Left lobe of liver (tissue), 2 donors: ENCODE results near the gene SORCS2. TPM values are rescaled to one million over a fixed set of nuclear protein-coding genes. Genes with fewer than 3 reads are reported as not detected.
A peak's percentile ranks its signal among the peaks of the same experiment; 100 is the strongest.

ENCODE experiments used
- ATAC-seq: fragments of 200-7000 bp; cut with Tn5 transposase; one replicate; pipeline ENCODE4 v1.9.1; 2020; ENCODE audit warnings: mild to moderate bottlenecking, moderate library complexity
- DNase-seq: peaks from one replicate; pipeline ENCODE4 v3.0.0-alpha.2; 2020; ENCODE audit warnings: low spot score
- total RNA-seq: library from RNA; stranded (reverse); gene quantifications from one replicate; pipeline ENCODE4 v1.2.1, GENCODE V29; 2021
- donor health status: DM: no; HTN: no; CAD: no; lungs with moderate emphysema.
- donor health status: DM: no; HTN: yes; CAD: no.

SORCS2 gene
- total RNA-seq, 1 donor from 2014 or later, result 0.35 TPM

GRCh38 chr4:7631288-7632014 lies 439.1 kb downstream of the SORCS2 start:
- ATAC-seq, result no peak
- DNase-seq, result no peak

- ATAC-seq (no peak), DNase-seq (no peak)
Measured at GRCh38 chr4:7632341-7632740, 440.0 kb downstream of the SORCS2 start.

- ATAC-seq (no peak), DNase-seq (no peak)
Measured at GRCh38 chr4:7632971-7633370, 440.6 kb downstream of the SORCS2 start.

- ATAC-seq, result no peak
- no peak for DNase-seq
Measured at GRCh38 chr4:7634661-7635251, 442.4 kb downstream of the SORCS2 start.

- DNase-seq (no peak), ATAC-seq (no peak)
Measured at GRCh38 chr4:7635445-7636239, 443.3 kb downstream of the SORCS2 start.

- no peak for ATAC-seq
- no peak for DNase-seq
Measured at GRCh38 chr4:7636240-7636508, 443.8 kb downstream of the SORCS2 start.

- DNase-seq, result no peak
- ATAC-seq, result no peak
Measured at GRCh38 chr4:7637139-7637538, 444.8 kb downstream of the SORCS2 start.

- DNase-seq (no peak), ATAC-seq (no peak)
Measured at GRCh38 chr4:7637971-7638370, 445.6 kb downstream of the SORCS2 start.

GRCh38 chr4:7638489-7638888 lies 446.2 kb downstream of the SORCS2 start:
- peak; percentile 20 for ATAC-seq

GRCh38 chr4:7638984-7639789 lies 446.8 kb downstream of the SORCS2 start:
- DNase-seq (peak; percentile 79), ATAC-seq (peak; percentile 94)

More at GRCh38 chr4:7638489-7638888, 446.2 kb downstream of the SORCS2 start:
- no peak for DNase-seq

GRCh38 chr4:7640136-7640535 lies 447.8 kb downstream of the SORCS2 start:
- DNase-seq, result no peak
- no peak for ATAC-seq

GRCh38 chr4:7641712-7642111 lies 449.4 kb downstream of the SORCS2 start:
- no peak for DNase-seq
- ATAC-seq, result no peak

- ATAC-seq, result no peak
- no peak for DNase-seq
Measured at GRCh38 chr4:7642741-7643458, 450.6 kb downstream of the SORCS2 start.

GRCh38 chr4:7645158-7645557 lies 452.8 kb downstream of the SORCS2 start:
- ATAC-seq (no peak), DNase-seq (no peak)

- DNase-seq, result no peak
- ATAC-seq, result no peak
Measured at GRCh38 chr4:7645956-7646355, 453.6 kb downstream of the SORCS2 start.

GRCh38 chr4:7646384-7647061 lies 454.2 kb downstream of the SORCS2 start:
- DNase-seq (no peak), ATAC-seq (peak; percentile 84)

GRCh38 chr4:7647186-7647585 lies 454.8 kb downstream of the SORCS2 start:
- ATAC-seq (no peak), DNase-seq (no peak)

GRCh38 chr4:7647600-7648543 lies 455.5 kb downstream of the SORCS2 start:
- DNase-seq, result no peak
- peak; percentile 49 for ATAC-seq
